SHP77 treated with DMSO at 0.1 percent for 48 hours (cell line): ENCODE data around the gene WDR11.

Experiments used
- DNase-seq: peaks from one replicate; lab custom pipeline; 2025; lab: John Stamatoyannopoulos, UW

Gene WDR11

GRCh38 chr10:120945801-120946302 lies 94.7 kb downstream of the WDR11 start:
- no peak for DNase-seq

GRCh38 chr10:120946497-120946896 lies 95.3 kb downstream of the WDR11 start:
- no peak for DNase-seq

- no peak for DNase-seq
Measured at GRCh38 chr10:120948889-120949608, 97.9 kb downstream of the WDR11 start.

- no peak for DNase-seq
Measured at GRCh38 chr10:120949609-120950031, 98.5 kb downstream of the WDR11 start.

- no peak for DNase-seq
Measured at GRCh38 chr10:120950051-120950561, 98.9 kb downstream of the WDR11 start.

GRCh38 chr10:120951288-120951687 lies 100.1 kb downstream of the WDR11 start:
- DNase-seq: no peak

GRCh38 chr10:120953897-120954296 lies 102.7 kb downstream of the WDR11 start:
- no peak for DNase-seq
